Stimulated activated memory B cell treated with anti-CD40 and anti-IgM and Interleukin-4, amounts not matched to agents 10 μg/mL and 1 μg/mL and 100 μg/mL, for 72 hours (primary cell): ENCODE data around the gene HILPDA.

ENCODE experiments used
- ATAC-seq: fragments of 150-1000 bp; cut with Tn5 transposase; 2 replicates; pipeline ENCODE4 v1.10.0; 2021
- H3K27ac Mint-ChIP-seq: one replicate; pipeline ENCODE4 v1.8.0; 2022; ENCODE audit warnings: mild to moderate bottlenecking, mixed read lengths
- H3K27me3 Mint-ChIP-seq: one replicate; pipeline ENCODE4 v1.8.0; 2022; ENCODE audit warnings: mixed read lengths
- H3K36me3 Mint-ChIP-seq: one replicate; pipeline ENCODE4 v1.8.0; 2022; ENCODE audit warnings: mixed read lengths
- H3K4me1 Mint-ChIP-seq: one replicate; pipeline ENCODE4 v1.8.0; 2022; ENCODE audit warnings: mixed read lengths
- H3K4me3 Mint-ChIP-seq: one replicate; pipeline ENCODE4 v1.8.0; 2022; ENCODE audit warnings: mild to moderate bottlenecking, moderate library complexity, mixed read lengths
- H3K9me3 Mint-ChIP-seq: one replicate; pipeline ENCODE4 v1.8.0; 2022; ENCODE audit warnings: mixed read lengths

Gene HILPDA

DNA sequence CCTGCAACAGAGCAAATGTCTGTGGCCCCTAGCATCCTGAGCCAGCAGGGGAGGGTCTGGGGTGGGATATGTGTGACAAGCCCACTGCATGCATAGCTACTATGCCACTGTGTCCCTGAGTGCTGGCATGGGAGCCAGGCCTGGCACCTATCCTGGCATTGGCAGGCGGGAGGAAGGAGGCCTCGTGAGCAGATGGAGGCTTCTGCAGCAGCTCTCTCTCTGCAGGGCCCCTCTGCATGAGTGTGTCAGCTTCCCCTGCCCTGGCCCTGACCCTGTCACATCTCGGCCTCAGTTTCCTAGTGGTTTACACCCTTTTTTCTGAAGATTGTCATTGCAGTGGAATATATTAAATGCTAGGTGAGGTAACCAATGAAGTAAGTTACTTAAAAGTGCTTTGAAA, 32.8 kb upstream of the HILPDA start:
- H3K27me3 Mint-ChIP-seq = no peaks in the 10 kb centered on the region
- H3K4me3 Mint-ChIP-seq = no peak overlapping the region
- H3K27ac Mint-ChIP-seq = no peak overlapping the region
- no peak for ATAC-seq
- H3K36me3 Mint-ChIP-seq = no peaks in the 10 kb centered on the region
- H3K4me1 Mint-ChIP-seq = no peaks in the 10 kb centered on the region
- no peaks in the 10 kb centered on the region for H3K9me3 Mint-ChIP-seq

GRCh38 chr7:128424686-128425275, 30.9 kb upstream of the HILPDA start:
- H3K4me1 Mint-ChIP-seq = no peaks in the 10 kb centered on the region
- no peaks in the 10 kb centered on the region for H3K9me3 Mint-ChIP-seq
- no peak for ATAC-seq
- peaks cover 6% of the 10 kb centered on the region for H3K27me3 Mint-ChIP-seq
- no peak overlapping the region for H3K4me3 Mint-ChIP-seq
- H3K36me3 Mint-ChIP-seq = no peaks in the 10 kb centered on the region
- H3K27ac Mint-ChIP-seq = no peak overlapping the region

GRCh38 chr7:128425850-128426249, 29.8 kb upstream of the HILPDA start:
- Mint-ChIP-seq H3K9me3 (no peaks in the 10 kb centered on the region), H3K4me3 (no peak overlapping the region), H3K27me3 (peaks cover 8% of the 10 kb centered on the region), H3K4me1 (no peaks in the 10 kb centered on the region), H3K36me3 (no peaks in the 10 kb centered on the region), H3K27ac (no peak overlapping the region)
- peak; percentile 70 for ATAC-seq

DNA sequence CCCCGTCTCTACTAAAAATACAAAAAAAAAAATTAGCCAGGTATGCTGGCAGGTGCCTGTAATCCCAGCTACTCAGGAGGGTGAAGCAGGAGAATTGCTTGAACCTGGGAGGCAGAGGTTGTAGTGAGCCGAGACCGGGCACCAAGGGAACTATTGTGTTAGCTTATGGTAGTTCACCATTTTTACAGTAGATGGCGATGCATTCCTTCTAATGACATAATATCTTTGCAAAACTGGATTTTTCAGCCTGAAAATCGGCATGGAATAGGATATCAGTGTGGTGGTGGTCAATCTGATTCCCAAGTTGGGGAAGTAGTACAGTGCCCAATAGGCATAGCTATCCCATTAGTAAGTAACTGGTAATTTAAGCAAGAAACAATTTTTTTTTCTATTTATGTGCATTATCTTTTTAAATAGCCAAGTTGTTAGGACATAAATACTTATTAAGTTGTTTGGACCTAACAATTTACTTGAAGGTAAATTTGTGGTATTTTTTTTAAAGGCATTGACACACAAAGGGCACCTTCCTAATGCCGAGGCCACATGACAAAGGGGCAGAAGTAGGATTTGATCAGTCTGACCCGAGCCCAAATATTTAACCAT, 28.3 kb upstream of the HILPDA start:
- no peak for ATAC-seq
- Mint-ChIP-seq H3K27me3 (peaks cover 8% of the 10 kb centered on the region), H3K27ac (no peak overlapping the region), H3K36me3 (no peaks in the 10 kb centered on the region), H3K4me1 (no peaks in the 10 kb centered on the region), H3K9me3 (no peaks in the 10 kb centered on the region), H3K4me3 (no peak overlapping the region)

GRCh38 chr7:128430207-128430606, 25.5 kb upstream of the HILPDA start:
- H3K9me3 Mint-ChIP-seq = no peaks in the 10 kb centered on the region

DNA sequence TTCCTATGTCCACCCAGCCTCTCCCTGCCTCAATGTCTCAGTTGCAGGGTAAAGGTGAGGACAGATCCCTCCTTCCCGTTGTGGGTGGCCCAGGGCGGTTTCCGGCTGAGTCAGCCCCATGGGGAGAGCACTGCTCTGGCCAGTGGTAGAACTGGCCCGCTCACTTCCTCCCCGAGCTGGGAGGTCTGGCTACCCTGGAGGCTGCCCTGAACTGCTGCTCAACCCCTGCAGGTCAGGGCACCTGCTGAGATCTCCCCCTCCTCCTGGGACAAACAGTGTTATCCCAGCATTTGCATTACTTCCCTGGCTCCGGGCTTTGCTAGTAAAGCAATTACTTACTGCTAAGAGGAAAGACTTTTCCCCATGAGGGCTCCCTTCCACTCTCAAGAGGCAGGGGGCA, 24.5 kb upstream of the HILPDA start:
- H3K27ac Mint-ChIP-seq = no peak overlapping the region

More at GRCh38 chr7:128430207-128430606, 25.5 kb upstream of the HILPDA start:
- H3K27me3 Mint-ChIP-seq = peaks cover 8% of the 10 kb centered on the region
- no peak overlapping the region for H3K27ac Mint-ChIP-seq
- no peak for ATAC-seq
- H3K4me3 Mint-ChIP-seq = no peak overlapping the region
- H3K36me3 Mint-ChIP-seq = no peaks in the 10 kb centered on the region
- no peaks in the 10 kb centered on the region for H3K4me1 Mint-ChIP-seq

GRCh38 chr7:128431754-128432153, 23.9 kb upstream of the HILPDA start:
- no peaks in the 10 kb centered on the region for H3K4me1 Mint-ChIP-seq

More for the DNA sequence above, 24.5 kb upstream of the HILPDA start:
- Mint-ChIP-seq H3K27me3 (peaks cover 8% of the 10 kb centered on the region), H3K9me3 (no peaks in the 10 kb centered on the region), H3K4me1 (no peaks in the 10 kb centered on the region), H3K36me3 (no peaks in the 10 kb centered on the region), H3K4me3 (no peak overlapping the region)
- ATAC-seq = no peak

DNA sequence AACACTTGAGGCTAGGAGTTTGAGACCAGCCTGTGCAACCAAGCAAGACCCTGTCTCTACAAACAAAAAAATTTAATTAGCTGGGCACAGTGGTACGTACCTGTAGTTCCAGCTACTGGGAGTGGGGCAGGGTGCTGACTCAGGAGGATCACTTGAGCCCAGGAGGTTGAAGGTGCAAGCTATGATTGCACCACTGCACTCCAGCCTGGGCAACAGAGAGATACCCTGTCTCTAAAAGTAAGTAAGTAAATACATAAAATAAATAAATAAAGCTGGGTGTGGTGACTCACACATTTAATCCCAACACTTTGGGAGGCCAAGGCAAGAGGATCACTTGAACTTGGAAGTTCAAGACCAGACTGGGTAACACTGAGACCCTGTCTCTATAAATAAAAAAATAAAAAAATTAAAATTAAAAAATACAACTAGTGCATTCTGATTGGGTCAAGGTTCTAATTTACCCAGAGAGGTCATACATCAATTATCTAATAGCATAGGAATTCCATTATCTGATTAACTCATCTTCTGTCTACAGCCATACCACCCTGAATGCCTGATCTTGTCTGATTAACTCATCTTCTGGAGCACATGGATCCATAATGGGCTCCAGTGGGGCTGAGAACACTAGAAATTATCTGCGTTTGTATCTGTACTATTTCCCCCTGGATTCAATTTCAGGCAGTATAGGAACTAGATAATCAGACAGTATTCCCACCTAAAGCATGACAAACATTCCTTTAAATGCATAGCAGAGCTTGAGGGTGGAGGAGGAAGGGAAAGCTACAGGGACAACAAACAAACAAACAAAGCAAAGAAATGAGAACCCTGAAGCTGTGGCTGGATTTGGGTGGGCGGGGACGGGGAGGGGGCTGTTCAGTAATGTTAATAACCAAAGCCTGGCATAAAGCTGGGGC, 21.0 kb upstream of the HILPDA start:
- Mint-ChIP-seq H3K36me3 (no peaks in the 10 kb centered on the region), H3K27me3 (peaks cover 3% of the 10 kb centered on the region), H3K27ac (no peak overlapping the region), H3K9me3 (no peaks in the 10 kb centered on the region), H3K4me3 (no peak overlapping the region), H3K4me1 (peaks cover 25% of the 10 kb centered on the region)
- no peak for ATAC-seq

More at GRCh38 chr7:128431754-128432153, 23.9 kb upstream of the HILPDA start:
- H3K4me3 Mint-ChIP-seq = no peak overlapping the region
- H3K27me3 Mint-ChIP-seq = peaks cover 8% of the 10 kb centered on the region
- H3K27ac Mint-ChIP-seq = no peak overlapping the region
- no peaks in the 10 kb centered on the region for H3K9me3 Mint-ChIP-seq
- no peaks in the 10 kb centered on the region for H3K36me3 Mint-ChIP-seq
- ATAC-seq = no peak

- Mint-ChIP-seq H3K27ac (no peak overlapping the region), H3K9me3 (no peaks in the 10 kb centered on the region), H3K4me1 (peaks cover 25% of the 10 kb centered on the region), H3K36me3 (no peaks in the 10 kb centered on the region), H3K4me3 (no peak overlapping the region), H3K27me3 (no peaks in the 10 kb centered on the region)
- no peak for ATAC-seq
Measured at GRCh38 chr7:128435327-128435686, 20.4 kb upstream of the HILPDA start.

- Mint-ChIP-seq H3K4me1 (peaks cover 25% of the 10 kb centered on the region), H3K27me3 (no peaks in the 10 kb centered on the region), H3K4me3 (peak overlapping the region; percentile 42), H3K36me3 (no peaks in the 10 kb centered on the region), H3K27ac (peak overlapping the region; percentile 83), H3K9me3 (no peaks in the 10 kb centered on the region)
- ATAC-seq = peak; percentile 92
Measured at GRCh38 chr7:128437426-128438332, 18.0 kb upstream of the HILPDA start.

GRCh38 chr7:128442356-128442755, 13.3 kb upstream of the HILPDA start:
- no peaks in the 10 kb centered on the region for H3K9me3 Mint-ChIP-seq
- no peaks in the 10 kb centered on the region for H3K27me3 Mint-ChIP-seq
- no peak for ATAC-seq
- H3K4me1 Mint-ChIP-seq = peaks cover 31% of the 10 kb centered on the region
- H3K4me3 Mint-ChIP-seq = no peak overlapping the region
- no peaks in the 10 kb centered on the region for H3K36me3 Mint-ChIP-seq
- no peak overlapping the region for H3K27ac Mint-ChIP-seq

GRCh38 chr7:128443831-128444600, 11.7 kb upstream of the HILPDA start:
- Mint-ChIP-seq H3K27ac (peak overlapping the region; percentile 44), H3K27me3 (no peaks in the 10 kb centered on the region), H3K36me3 (no peaks in the 10 kb centered on the region), H3K4me1 (peaks cover 14% of the 10 kb centered on the region), H3K4me3 (no peak overlapping the region), H3K9me3 (no peaks in the 10 kb centered on the region)
- ATAC-seq = peak; percentile 39

- H3K9me3 Mint-ChIP-seq = no peaks in the 10 kb centered on the region
- H3K27ac Mint-ChIP-seq = no peak overlapping the region
- no peak overlapping the region for H3K4me3 Mint-ChIP-seq
- H3K4me1 Mint-ChIP-seq = peaks cover 20% of the 10 kb centered on the region
- H3K27me3 Mint-ChIP-seq = no peaks in the 10 kb centered on the region
- H3K36me3 Mint-ChIP-seq = no peaks in the 10 kb centered on the region
- ATAC-seq = no peak
Measured at GRCh38 chr7:128446306-128446705, 9.4 kb upstream of the HILPDA start.

- H3K36me3 Mint-ChIP-seq = no peaks in the 10 kb centered on the region
- H3K9me3 Mint-ChIP-seq = no peaks in the 10 kb centered on the region
- no peak overlapping the region for H3K4me3 Mint-ChIP-seq
- H3K27ac Mint-ChIP-seq = no peak overlapping the region
- no peaks in the 10 kb centered on the region for H3K27me3 Mint-ChIP-seq
- no peak for ATAC-seq
- peaks cover 20% of the 10 kb centered on the region for H3K4me1 Mint-ChIP-seq
Measured at GRCh38 chr7:128447941-128448564, 7.6 kb upstream of the HILPDA start.
